Hematopoietic multipotent progenitor cell (in vitro differentiated cells): ENCODE results near the gene AP3S2. TPM values are rescaled to one million over a fixed set of nuclear protein-coding genes. Genes with fewer than 3 reads are reported as not detected.
"Not testable (repeated sequence)": the region's sequence is repeated elsewhere in the genome, so short reads cannot be mapped to it uniquely, and the experiment has no call there.

ENCODE experiments used
- DNase-seq, 3 donors: peaks; one replicate each; pipeline ENCODE4 v3.0.0-alpha.2; 2011 to 2015; ENCODE audit warnings: low read depth in 2 of 3, low spot score in 2 of 3
- total RNA-seq: library from RNA; depleted of rRNA; stranded (reverse); fragments of >200 nt; gene quantifications from one replicate; pipeline ENCODE4 v1.2.3, GENCODE V29; 2012

AP3S2 gene
- total RNA-seq, 1 donor, result 20.2 TPM

GRCh38 chr15:89870006-89870405, 23.8 kb downstream of the AP3S2 start:
- DNase-seq, result no peak

- DNase-seq, result not testable (repeated sequence)
These were observed 24.3 kb downstream of the AP3S2 start for GRCh38 chr15:89869490-89869889.

- no peak for DNase-seq
These were observed 28.6 kb downstream of the AP3S2 start for GRCh38 chr15:89864958-89865739.

- DNase-seq, result no peak
These were observed 29.9 kb downstream of the AP3S2 start for GRCh38 chr15:89863918-89864317.

GRCh38 chr15:89860891-89861290, 32.9 kb downstream of the AP3S2 start:
- no peak for DNase-seq

- DNase-seq, result no peak
These were observed 33.4 kb downstream of the AP3S2 start for GRCh38 chr15:89860431-89860830.

GRCh38 chr15:89858661-89859458, 34.9 kb downstream of the AP3S2 start:
- no peak for DNase-seq

- no peak for DNase-seq
These were observed 36.1 kb downstream of the AP3S2 start for GRCh38 chr15:89857673-89858072.

- no peak for DNase-seq
These were observed 37.8 kb downstream of the AP3S2 start for GRCh38 chr15:89855948-89856347.

GRCh38 chr15:89854863-89855262, 38.9 kb downstream of the AP3S2 start:
- DNase-seq, result not testable (repeated sequence)

- DNase-seq, result no peak
These were observed 41.3 kb downstream of the AP3S2 start for GRCh38 chr15:89852342-89852995.

- peak in 1 of 3 donors; percentile 48 for DNase-seq
These were observed 42.0 kb downstream of the AP3S2 start for GRCh38 chr15:89851673-89852341.

- no peak for DNase-seq
These were observed 44.9 kb downstream of the AP3S2 start for GRCh38 chr15:89848970-89849292.

- no peak for DNase-seq
These were observed 46.7 kb downstream of the AP3S2 start for GRCh38 chr15:89847101-89847500.

GRCh38 chr15:89845305-89845893, 48.4 kb downstream of the AP3S2 start:
- DNase-seq, result no peak

- DNase-seq, result no peak
These were observed 51.8 kb downstream of the AP3S2 start for GRCh38 chr15:89841962-89842361.

GRCh38 chr15:89841306-89841705, 52.5 kb downstream of the AP3S2 start:
- DNase-seq, result no peak

- no peak for DNase-seq
These were observed 54.5 kb downstream of the AP3S2 start for GRCh38 chr15:89839167-89839810.

GRCh38 chr15:89837830-89838178, 56.0 kb downstream of the AP3S2 start:
- DNase-seq, result no peak

GRCh38 chr15:89837134-89837829, 56.5 kb downstream of the AP3S2 start:
- DNase-seq, result no peak
